GM20431 (cell line): ENCODE results near the gene ZFYVE21.
"Not testable (repeated sequence)": the region's sequence is repeated elsewhere in the genome, so short reads cannot be mapped to it uniquely, and the experiment has no call there.

Source experiments
- in situ Hi-C: fragments of 300-500 bp; cut with MseI, MboI; formaldehyde crosslinking; loops from one replicate; pipeline ENCODE4 v1.15.0; 2020; ENCODE audit warnings: low sequenced_read_pairs; ENCODE audit not compliant: unreplicated experiment

The ZFYVE21 gene

DNA sequence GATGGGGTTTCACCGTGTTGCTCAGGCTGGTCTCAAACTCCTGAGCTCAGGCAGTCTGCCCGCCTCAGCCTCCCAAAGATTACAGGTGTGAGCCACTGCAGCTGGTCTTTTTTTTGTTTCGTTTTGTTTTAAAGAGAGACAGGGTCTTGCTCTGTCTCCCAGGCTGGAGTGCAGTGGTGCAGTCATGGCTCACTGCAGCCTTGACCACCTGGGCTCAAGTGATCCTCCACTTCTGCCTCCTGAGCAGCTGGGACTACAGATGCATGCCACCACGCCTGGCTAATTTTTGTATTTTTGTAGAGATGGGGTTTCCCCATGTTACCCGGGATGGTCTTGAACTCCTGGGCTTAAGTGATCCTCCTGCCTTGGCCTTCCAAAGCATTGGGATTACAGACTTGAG, 24.0 kb upstream of the ZFYVE21 start:
- in situ Hi-C loops = not testable (repeated sequence)

DNA sequence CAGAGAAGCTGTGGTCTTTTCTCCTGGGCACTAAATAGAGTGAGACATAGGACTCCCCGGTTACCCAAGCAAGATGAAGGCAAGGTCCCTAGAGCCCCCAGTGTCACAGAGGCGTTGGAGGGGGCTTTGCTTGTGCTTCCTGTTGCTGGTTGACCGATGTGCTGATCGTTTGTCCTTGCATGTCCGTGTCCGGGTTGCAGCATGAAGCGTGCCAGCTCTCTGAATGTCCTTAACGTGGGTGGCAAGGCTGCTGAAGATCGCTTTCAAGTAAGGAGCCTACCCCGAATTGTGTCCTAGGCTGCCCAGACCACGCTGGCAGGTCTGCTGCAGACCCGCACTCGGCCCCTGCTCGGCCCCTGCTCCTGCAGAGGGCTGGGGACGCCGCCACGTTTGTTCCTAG, 23.5 kb upstream of the ZFYVE21 start:
- in situ Hi-C loops = no loop called here

DNA sequence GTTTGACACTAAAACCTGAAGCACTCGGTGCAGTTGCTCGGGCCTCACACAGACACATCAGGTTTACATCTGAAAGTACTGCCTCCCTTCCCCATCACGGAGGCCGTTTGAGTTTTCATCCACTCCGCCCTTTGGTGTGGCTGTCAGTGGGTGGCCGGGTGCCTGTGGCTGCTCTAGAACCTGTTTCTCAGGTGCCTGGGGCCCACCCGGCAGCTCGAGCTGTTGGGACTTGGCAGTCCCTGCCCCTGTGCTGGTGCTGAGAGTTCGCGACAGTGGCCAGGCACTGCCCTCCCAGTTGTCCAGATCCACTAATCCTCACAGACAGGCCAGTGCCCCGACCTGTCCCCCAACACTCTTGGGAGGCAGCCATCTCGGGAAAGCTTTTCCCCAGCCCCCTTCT, 22.7 kb upstream of the ZFYVE21 start:
- in situ Hi-C loops = no loop called here

DNA sequence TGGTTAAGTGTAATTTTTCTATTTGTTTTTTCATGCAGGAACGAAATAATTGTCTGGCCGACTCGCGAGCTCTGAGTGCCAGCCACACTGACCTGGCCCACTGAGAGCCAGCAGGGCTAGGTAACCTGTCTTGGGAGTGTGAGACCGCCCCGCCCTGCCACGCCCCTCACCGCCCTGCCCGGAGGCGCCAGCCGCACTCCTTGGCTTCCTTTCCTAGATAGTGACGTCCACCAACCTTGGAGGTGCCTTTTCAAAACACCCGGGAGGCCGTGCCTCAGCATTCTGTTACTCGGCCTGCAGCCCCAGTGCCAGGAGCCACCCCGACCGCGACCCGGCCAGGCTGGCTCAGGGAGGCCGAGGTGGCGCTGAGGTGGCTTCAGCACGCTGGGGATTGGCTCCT, 22.1 kb upstream of the ZFYVE21 start:
- in situ Hi-C loops = no loop called here

DNA sequence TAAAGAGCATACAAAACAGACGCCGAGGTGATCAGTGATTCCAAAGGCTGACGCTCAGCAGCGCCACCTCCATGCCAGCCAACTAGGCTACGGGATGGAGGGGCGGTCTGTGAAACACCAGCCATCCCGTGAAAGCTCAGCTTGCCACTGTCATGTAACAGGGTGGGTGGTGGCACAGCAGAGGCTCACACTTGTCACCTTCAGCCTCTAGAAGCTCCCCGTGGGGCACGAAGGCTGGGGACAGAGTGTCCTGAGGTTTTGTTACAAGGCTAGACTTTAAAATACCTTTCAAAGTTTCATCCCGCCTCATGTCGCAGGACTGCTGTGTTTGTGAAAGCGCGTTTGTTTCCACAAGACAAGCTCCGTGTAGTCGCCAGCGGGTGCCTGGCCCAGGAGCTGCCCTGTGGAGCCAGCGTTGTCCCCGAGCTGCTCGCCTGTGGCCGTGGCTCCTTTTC, 21.0 kb upstream of the ZFYVE21 start:
- in situ Hi-C loops = no loop called here

DNA sequence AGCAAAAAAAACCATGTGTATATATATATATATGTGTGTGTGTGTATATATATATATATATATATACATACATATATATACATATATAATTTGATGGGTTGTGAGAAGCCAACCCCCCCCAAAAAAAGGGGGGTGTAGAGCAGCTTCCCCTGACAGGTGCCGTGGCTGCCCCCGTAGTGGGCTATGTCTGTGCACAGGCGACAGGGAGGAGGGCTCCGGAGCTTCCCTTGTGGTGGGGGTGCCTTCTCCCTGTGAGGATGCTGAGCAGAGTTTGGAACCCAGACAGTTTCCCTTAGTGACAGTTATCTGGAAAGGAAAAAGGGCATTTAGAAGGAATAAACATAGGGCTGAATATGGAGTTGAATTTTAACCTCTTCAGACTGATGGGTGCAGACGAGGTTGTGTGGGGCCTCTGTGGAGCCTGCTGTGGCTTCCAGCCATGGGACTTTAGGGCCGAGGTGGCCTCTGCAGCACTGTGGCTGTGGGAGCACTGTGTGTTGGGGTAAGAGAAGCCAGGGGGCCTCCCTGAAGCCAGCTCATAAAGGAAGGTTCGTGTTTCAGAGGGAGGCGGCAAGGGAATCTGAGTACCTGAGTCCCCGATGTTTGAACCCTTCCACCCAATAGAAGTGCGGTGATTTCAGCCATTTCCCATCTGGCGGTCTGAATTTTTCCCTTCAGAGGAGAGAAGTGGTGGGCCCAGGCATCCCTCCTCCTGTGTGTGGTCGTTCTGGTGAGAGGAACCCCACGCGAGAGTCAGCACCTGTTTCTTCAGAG, 20.1 kb upstream of the ZFYVE21 start:
- in situ Hi-C loops = no loop called here

DNA sequence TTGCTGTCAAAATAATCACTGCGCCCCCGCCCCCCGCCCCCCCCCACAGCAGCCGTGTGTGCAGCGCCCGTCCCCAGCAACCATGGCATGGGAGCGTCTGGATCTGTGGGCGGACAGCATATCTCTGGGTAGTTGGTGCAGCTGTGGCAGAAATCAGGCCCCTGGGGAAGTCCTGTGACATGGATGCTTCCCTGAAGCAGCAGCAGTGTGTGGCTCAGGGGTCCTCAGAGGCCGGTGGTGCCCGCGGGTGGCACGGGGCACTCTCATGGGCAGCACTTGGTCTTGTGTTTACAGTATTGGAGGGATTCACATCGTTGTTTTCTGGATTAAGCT, 19.6 kb upstream of the ZFYVE21 start:
- in situ Hi-C loops = no loop called here

DNA sequence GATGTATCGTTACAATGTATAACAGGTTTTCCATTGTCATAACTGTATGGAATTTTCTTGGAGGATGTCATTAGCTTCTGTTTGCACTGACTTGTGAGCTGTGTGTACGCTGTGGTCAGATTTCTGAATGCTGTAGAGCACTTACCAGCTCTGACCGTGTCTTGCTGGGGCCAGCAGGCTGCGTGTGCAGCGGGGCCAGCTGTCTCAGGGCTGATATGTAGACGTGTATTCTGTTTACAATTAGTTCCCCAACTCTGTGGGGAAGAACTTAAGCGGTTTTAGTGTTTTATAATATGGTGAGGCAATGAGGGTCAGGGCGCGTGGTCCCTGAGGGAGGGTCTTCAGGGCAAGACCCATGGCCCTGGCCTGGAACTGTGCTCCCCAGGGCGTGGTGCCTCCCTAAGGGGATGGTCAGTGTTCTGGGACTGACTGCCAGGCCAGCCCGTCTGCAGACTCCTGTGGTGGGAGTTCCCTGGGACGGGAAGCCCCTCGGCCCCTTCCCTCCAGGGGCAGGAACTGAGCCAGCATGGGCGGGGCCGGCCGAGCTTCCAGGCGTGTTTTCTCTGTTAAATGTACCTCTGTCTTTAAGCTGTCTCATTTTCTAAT, 19.0 kb upstream of the ZFYVE21 start:
- in situ Hi-C loops = no loop called here

DNA sequence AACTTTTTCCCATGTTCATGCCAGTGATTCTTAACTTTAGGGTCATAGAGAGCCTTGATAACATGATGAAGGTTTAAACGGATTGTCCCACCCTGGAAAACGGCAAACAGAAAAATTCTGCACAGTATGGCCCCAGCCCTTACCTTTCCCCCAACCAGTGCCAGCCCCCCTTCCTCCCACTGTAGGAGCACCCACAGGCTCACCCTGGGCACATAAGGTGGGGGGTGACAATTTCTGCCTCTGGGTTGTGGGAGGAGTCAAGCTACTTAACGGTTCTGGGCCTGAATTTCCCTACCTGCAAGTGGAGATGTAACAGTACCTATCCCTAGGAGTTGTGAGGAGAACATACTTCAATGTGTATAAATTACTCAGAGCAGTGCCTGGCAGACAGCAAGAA, 18.4 kb upstream of the ZFYVE21 start:
- in situ Hi-C loops = no loop called here

DNA sequence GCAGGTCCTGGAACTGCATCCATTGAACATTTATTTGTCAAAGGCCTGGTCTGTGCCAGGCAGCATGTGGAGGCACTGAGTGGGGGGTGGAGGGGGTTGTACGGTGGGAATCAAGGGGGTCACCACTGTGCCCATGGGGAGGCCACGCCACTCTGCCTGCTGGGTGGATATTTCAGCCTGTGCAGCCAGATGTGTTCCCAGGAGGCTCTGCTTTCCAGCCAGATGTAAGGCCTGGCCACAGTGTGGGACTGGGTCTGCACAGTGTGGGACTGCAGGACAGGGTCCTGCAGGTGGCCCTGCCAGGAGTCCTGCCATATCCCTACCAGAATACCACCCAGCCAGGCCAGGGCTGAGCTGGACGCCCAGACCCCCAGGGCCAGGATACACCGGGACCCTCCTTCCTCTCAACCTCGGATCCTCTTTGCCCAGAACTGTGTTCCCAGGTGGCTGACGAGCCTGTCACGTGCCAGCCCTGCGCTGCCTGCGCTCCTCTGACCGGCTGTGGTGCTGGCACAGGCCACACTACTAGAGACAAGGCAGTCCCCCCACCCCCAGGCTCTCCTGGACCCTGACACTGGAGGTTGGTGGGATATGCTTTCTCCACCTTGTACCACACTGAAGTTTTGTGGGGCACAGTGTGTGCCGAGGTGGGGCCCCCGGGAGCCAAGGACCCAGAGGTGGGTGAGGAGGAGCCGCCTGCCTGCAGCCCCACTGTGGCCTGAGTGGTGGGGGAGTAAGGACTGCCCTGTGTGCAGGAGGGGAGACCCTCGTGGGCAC, 17.8 kb upstream of the ZFYVE21 start:
- in situ Hi-C loops = no loop called here

DNA sequence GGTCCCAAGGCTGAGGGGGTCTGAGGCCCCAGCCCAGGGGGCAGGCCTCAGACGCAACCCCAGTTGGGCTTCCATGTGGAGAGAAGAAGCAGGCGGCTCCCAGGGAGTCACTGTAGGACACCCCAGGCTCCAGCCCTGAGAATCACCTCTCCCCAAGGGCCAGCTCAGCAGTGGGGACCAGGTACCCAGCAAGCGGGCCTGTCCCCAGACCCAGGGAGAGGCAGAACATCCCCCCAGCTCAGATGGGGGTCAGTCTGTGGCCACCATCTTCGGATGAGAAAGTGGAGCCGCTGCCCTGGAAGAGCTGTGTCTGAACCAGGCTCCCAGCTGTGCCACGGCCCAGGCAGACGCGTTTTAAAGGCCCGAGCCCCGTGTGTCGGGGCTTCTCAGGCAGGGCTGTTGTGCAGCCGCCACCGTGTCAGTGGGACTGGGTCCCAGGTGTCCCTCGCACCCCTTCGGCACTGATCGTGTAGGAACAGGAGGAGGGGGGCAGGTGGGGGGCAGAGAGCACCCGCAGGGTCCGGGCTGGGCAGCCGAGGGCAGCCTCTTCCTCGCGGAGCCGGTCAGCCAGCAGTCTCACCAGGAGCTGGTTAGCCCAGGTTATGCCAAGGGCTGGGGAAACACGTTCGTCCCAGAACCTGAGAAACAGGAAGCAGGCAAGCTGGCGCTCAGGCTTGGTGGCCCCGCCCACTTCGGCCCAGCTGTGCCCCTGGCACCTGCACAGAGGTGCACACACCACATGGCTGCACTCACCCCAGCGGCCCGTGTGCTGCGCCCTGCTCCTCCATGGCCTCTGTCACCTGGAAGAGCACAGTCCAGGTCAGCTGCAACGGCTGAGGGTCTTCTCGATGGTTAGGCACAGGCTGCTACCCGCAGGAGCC, 17.0 kb upstream of the ZFYVE21 start:
- in situ Hi-C loops = no loop called here

DNA sequence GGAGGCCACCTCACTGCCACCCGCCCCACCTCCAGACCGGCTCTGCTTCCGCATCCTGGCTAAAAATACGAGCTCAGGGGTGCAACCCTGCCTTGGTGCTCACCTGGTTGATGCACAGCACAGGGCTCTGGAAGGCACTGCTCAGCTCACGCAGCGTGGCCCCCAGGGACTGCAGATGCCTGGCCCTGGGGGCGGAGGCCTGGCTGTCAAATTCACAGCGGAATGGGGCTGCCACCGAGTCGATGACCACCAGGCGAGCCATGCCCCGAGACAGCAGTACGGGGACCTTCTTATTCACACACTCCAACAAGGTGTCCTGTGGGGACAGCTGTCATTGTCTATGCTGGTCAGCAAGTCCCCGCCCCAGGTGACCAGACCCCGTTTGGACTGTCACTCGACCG, 16.3 kb upstream of the ZFYVE21 start:
- in situ Hi-C loops = no loop called here

DNA sequence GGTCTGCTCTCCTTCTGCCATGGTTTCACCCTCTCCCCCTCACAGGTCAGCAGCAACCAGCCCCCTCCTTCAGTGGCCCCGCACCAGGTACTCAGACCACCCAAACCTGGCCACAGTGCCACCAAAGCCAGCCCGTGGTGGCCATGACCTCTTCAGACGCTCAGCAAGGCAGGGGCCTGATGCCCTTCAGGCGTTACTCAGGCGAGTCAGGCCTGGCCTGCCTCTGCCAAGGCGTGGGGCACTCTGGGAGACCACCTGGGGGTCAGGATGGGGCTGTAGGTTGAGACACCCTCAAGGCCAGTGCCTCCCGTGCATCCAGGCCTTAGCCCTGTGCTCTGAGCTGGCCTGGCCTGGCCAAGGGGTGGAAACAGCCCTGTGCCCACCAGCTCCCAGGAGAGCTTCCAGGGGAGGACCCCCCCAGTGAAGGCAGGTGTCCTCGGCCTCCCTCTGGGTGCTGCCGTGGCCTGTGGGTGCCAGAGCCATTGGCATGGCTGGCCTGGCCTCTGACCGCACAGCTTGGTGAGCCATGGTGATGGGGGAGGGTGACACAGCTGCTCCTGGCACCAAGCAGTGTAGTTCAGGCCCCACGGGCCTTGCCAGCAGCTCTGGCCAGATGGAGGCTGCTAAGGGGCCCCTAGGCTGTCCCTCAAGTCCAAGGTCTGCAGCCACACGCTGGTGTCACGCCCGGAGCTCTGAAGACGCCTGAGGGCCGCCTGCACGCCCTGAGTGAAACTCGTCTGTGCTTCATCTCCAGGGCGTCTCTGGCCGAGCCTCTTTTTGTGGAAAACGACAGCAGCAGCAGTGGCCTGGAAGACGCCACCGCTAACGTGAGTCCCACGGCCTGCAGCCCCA, 15.5 kb upstream of the ZFYVE21 start:
- in situ Hi-C loops = no loop called here

DNA sequence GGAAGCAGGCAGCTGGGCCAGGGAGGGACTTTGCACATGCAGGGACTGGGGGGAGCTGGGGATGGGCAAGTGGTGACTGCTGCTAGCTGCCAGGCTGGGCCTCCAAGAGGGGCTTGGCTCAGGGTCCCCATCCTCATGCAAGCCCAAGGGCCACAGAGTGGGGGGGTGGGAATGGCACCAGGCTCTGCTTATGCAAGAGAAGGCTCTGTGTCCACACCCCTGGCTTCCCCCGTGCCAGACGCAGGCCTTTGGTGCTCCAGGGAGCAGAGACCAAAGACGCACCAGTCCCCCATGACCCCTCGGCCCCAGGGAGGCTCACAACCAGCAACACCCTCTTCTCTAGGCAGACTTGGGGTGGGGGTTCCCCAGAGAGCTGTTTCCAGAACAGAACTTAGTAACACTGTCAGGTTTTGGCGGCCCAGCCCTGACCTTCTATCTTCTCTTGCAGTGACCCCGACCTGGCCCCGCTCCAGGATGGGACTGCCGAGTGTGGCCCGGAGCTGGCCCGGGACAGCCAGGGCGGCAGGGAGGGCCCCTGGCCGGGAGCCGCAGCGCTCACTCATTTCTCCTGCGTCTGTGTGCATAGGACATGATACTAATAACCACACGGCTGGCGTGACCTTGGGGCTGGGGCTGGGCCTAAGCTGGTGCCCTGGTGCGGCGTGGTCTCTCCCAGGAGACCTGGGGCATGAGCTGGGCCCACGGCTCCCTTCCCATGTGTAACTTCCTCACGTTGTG, 14.7 kb upstream of the ZFYVE21 start:
- in situ Hi-C loops = no loop called here

DNA sequence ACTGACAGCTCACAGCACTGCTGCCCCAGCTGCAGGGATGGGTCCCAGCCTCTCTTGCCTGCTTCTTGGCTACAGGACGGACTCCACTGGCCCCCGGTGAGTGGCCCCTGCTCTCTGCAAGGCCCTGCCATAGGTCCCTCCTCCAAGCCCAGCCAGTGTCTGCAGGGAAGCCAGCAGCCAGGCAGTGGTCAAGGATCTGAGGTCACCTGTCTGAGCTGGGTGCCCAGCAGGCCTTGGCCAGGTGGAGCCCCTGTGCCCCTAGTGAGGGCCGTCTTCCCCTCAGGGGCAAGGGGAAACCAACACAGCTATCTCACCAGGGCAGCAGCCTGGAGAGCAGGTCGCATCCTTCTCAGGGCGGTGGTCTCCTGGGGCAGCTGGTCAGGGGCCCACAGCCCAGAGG, 13.5 kb upstream of the ZFYVE21 start:
- in situ Hi-C loops = no loop called here

DNA sequence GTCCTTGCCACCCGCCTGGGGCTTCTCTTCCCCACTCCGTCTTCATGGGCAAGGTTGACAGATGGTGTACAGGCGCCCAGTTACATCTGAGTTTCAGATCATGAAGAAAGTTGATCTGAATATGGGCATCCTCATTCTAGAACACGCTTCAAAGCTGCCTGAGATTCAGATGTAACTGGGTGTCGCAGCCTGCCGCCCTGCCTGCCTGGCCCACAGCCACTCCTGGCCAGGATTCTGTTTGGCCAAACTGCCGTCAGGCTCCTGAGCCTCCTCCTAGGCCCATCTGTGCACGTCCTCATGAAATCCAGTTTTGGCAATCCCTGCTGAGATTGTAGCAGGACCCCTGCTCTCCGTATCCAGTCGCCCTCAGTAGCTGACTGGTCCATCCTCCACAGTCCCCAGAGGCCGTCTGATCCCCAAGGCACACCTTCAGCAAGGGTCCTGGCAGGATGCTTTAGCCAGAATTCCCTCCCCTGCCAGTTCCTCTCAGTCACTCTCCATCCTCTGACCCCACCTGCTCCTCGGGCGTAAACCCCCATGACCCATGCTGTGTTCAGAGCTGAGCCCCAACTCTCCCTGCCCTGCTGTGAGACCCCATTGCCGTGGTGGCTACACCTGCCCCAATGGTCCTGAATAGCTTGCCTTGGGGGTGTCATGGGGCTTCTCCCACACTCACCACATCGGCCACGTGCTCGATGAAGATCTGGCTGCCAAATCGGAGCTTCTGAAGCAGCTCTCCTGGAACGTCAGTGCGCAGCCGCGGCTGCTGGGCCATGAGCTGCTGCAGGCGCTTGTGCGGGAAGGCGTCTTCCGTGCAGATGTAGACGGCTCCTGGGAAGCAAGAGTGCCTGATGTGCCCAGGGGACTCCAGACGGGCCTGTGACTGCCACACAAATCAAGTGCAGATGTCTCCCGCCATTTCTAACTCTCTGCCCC, 12.8 kb upstream of the ZFYVE21 start:
- in situ Hi-C loops = no loop called here

DNA sequence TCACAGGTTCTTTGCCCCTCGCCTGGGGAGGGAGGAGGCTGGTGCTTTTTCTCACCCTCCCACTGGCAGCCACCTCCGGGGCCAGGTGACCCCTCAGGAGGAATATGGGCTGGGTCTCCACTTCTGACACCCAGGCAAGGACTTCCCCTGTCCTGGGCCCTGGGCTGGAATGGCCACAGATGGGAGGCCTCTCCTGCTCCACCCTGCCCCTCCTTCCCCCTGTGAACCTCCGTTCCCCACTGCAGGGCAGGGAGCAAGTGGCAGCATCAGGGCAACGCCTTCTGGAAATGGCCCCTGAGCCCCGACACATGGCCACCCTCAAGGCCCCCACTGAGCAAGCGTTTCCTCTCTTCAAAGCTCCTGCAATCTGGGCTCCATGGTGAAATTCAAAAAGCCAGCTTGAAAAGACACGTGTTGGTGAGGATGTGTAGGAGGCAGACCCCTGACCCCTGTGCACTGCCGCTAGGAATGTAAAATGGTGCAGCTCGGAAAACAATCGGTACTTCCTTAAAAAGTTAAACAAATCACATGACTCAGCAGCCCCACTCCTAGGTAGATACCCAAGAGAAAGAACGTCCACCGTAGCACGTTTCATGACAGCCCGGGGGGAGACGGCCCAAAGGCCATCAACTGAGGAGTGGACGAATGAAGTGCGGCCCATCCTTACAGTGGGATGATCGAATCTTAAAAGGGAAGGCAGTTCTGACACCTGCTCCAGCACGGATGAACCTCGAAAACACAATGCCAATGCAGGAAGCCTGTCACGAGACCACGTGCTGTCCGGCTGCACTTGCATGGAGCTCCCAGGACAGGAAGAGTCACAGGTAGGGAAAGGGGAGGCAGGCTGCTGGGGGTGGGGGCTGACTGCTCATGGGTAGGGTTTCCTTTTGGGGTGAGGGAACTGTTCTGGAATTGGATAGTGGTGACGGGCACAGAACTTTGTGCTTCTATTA, 11.9 kb upstream of the ZFYVE21 start:
- in situ Hi-C loops = no loop called here
